Spinal cord (tissue), 10 donors: ENCODE data around the gene DMRTB1. TPM values are rescaled to one million over a fixed set of nuclear protein-coding genes. Genes with fewer than 3 reads are reported as not detected.
A peak's percentile ranks its signal among the peaks of the same experiment; 100 is the strongest.

Experiments
- DNase-seq, 6 donors: peaks; one replicate each; pipeline versions ENCODE4 v3.0.0 to v3.0.0-alpha.2; 2013 to 2015; ENCODE audit warnings: low spot score in 6 of 6, low read depth in 4 of 6
- H3K27ac ChIP-seq: one replicate; pipeline ENCODE4 v1.5.1; 2013; ENCODE audit warnings: low read depth, low read length, control low read depth
- H3K27me3 ChIP-seq: one replicate; pipeline ENCODE4 v1.6.1; 2013; ENCODE audit warnings: low read length; ENCODE audit not compliant: control insufficient read depth, insufficient read depth
- H3K36me3 ChIP-seq: one replicate; pipeline ENCODE4 v1.6.1; 2013; ENCODE audit warnings: low read length; ENCODE audit not compliant: control insufficient read depth, insufficient read depth
- H3K4me1 ChIP-seq: one replicate; pipeline ENCODE4 v1.6.1; 2013; ENCODE audit warnings: low read length; ENCODE audit not compliant: control insufficient read depth, insufficient read depth
- H3K4me3 ChIP-seq: one replicate; pipeline ENCODE4 v1.5.1; 2013; ENCODE audit warnings: low read depth, low read length, control low read depth
- H3K9me3 ChIP-seq: one replicate; pipeline ENCODE4 v1.6.1; 2013; ENCODE audit warnings: low read length; ENCODE audit not compliant: control insufficient read depth, insufficient read depth
- WGBS: methylation state at CpG from one replicate; pipeline ENCODE4 v1.1.5; 2013; ENCODE audit warnings: missing lambda C conversion rate; ENCODE audit not compliant: insufficient coverage; 5-methylcytosine and 5-hydroxymethylcytosine counted together
- polyA plus RNA-seq, 2 donors: library from polyadenylated mRNA; unstranded; fragments of 120-200 nt; gene quantifications; one replicate each; pipeline ENCODE4 v1.2.1, GENCODE V29; 2013; ENCODE audit not compliant: insufficient read length in 2 of 2
- total RNA-seq, 2 donors: library from RNA; depleted of rRNA in 1 of 2; stranded (reverse); fragments of 120-200 nt in 1 of 2; fragments of >200 nt in 1 of 2; gene quantifications; one replicate each; pipeline versions ENCODE4 v1.2.3 to v1.2.4, GENCODE V29; 2013 to 2014
- donor health status: healthy.

Gene DMRTB1
- total and polyA plus RNA-seq, 4 donors = not detected

- Histone ChIP-seq H3K27me3 (peaks cover 2% of the 10 kb centered on the region), H3K9me3 (no peaks in the 10 kb centered on the region), H3K4me3 (no peak overlapping the region), H3K36me3 (peaks cover 3% of the 10 kb centered on the region), H3K27ac (no peak overlapping the region), H3K4me1 (peaks cover 46% of the 10 kb centered on the region)
- DNase-seq = no peak
- 83% methylated on average over 19 of the region's 20 CpGs for WGBS
Measured at GRCh38 chr1:53499257-53500203, 40.3 kb downstream of the DMRTB1 start.

- Histone ChIP-seq H3K4me1 (peaks cover 46% of the 10 kb centered on the region), H3K27me3 (peaks cover 2% of the 10 kb centered on the region), H3K36me3 (peaks cover 5% of the 10 kb centered on the region), H3K4me3 (no peak overlapping the region), H3K27ac (no peak overlapping the region), H3K9me3 (no peaks in the 10 kb centered on the region)
- DNase-seq = peak in 3 of 6 donors; percentile 48 to 89 (median 63)
- 42% methylated on average over 34 of the region's 34 CpGs for WGBS
Measured at GRCh38 chr1:53500204-53501064, 41.2 kb downstream of the DMRTB1 start.

- DNase-seq = no peak
- Histone ChIP-seq H3K27ac (no peak overlapping the region), H3K27me3 (peaks cover 1% of the 10 kb centered on the region), H3K4me1 (peaks cover 46% of the 10 kb centered on the region), H3K36me3 (peaks cover 7% of the 10 kb centered on the region), H3K9me3 (no peaks in the 10 kb centered on the region), H3K4me3 (no peak overlapping the region)
- WGBS = 45% methylated on average over 21 of the region's 21 CpGs
Measured at GRCh38 chr1:53501065-53502005, 42.1 kb downstream of the DMRTB1 start.

GRCh38 chr1:53502641-53503432 is 43.6 kb downstream of the DMRTB1 start:
- H3K4me3 ChIP-seq = no peak overlapping the region
- no peaks in the 10 kb centered on the region for H3K9me3 ChIP-seq
- 60% methylated on average over 6 of the region's 7 CpGs for WGBS
- no peaks in the 10 kb centered on the region for H3K27me3 ChIP-seq
- peaks cover 46% of the 10 kb centered on the region for H3K4me1 ChIP-seq
- peak in 1 of 6 donors; percentile 73 for DNase-seq
- H3K36me3 ChIP-seq = peaks cover 17% of the 10 kb centered on the region
- H3K27ac ChIP-seq = no peak overlapping the region

GRCh38 chr1:53503433-53504217 is 44.4 kb downstream of the DMRTB1 start:
- Histone ChIP-seq H3K4me1 (peaks cover 44% of the 10 kb centered on the region), H3K36me3 (peaks cover 19% of the 10 kb centered on the region), H3K9me3 (no peaks in the 10 kb centered on the region), H3K4me3 (no peak overlapping the region), H3K27me3 (no peaks in the 10 kb centered on the region), H3K27ac (no peak overlapping the region)
- DNase-seq = peak in 3 of 6 donors; percentile 44 to 94 (median 57)
- 20% methylated on average over 24 of the region's 27 CpGs for WGBS

- Histone ChIP-seq H3K4me1 (peaks cover 34% of the 10 kb centered on the region), H3K9me3 (no peaks in the 10 kb centered on the region), H3K27ac (no peak overlapping the region), H3K4me3 (no peak overlapping the region), H3K27me3 (no peaks in the 10 kb centered on the region), H3K36me3 (peaks cover 28% of the 10 kb centered on the region)
- DNase-seq = no peak
- 83% methylated on average over 8 of the region's 9 CpGs for WGBS
Measured at GRCh38 chr1:53504901-53505300, 45.7 kb downstream of the DMRTB1 start.

- H3K4me1 ChIP-seq = peaks cover 29% of the 10 kb centered on the region
- H3K4me3 ChIP-seq = no peak overlapping the region
- DNase-seq = no peak
- no peaks in the 10 kb centered on the region for H3K27me3 ChIP-seq
- no peak overlapping the region for H3K27ac ChIP-seq
- H3K36me3 ChIP-seq = peaks cover 31% of the 10 kb centered on the region
- H3K9me3 ChIP-seq = no peaks in the 10 kb centered on the region
- 91% methylated on average over 9 of the region's 9 CpGs for WGBS
Measured at GRCh38 chr1:53505401-53505800, 46.2 kb downstream of the DMRTB1 start.

- Histone ChIP-seq H3K27me3 (no peaks in the 10 kb centered on the region), H3K36me3 (peaks cover 31% of the 10 kb centered on the region), H3K27ac (no peak overlapping the region), H3K9me3 (no peaks in the 10 kb centered on the region), H3K4me1 (peaks cover 24% of the 10 kb centered on the region), H3K4me3 (no peak overlapping the region)
- WGBS = 97% methylated on average over 12 of the region's 13 CpGs
- no peak for DNase-seq
Measured at GRCh38 chr1:53505891-53506290, 46.7 kb downstream of the DMRTB1 start.
